GM21529 (cell line): ENCODE measurements around the gene RPSA.
"Not testable (repeated sequence)": the region's sequence is repeated elsewhere in the genome, so short reads cannot be mapped to it uniquely, and the experiment has no call there.

Experiments used
- ATAC-seq: cut with Tn5 transposase; IDR thresholded peaks from one replicate; pipeline ENCODE4 v1.9.1; 2021; ENCODE audit not compliant: unreplicated experiment

Gene RPSA

GRCh38 chr3:39453134-39453533, 46.6 kb downstream of the RPSA start:
- ATAC-seq = peak; percentile 52

DNA sequence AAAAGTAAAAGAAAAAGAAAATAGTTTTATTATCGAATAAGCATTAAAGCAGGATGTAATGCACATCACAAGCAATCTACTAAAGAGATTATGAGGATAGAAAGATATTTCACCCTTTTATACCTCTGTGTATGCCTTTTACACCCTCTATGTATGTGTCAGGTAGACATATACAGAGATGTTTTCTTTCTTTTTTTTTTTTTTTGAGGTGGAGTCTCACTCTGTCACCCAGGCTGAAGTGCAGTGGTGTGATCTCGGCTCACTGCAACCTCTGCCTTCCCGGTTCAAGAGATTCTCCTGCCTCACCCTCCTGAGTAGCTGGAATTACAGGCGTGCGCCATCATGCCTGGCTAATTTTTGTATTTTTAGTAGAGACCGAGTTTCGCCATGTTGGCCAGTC, 47.4 kb downstream of the RPSA start:
- ATAC-seq = not testable (repeated sequence)

DNA sequence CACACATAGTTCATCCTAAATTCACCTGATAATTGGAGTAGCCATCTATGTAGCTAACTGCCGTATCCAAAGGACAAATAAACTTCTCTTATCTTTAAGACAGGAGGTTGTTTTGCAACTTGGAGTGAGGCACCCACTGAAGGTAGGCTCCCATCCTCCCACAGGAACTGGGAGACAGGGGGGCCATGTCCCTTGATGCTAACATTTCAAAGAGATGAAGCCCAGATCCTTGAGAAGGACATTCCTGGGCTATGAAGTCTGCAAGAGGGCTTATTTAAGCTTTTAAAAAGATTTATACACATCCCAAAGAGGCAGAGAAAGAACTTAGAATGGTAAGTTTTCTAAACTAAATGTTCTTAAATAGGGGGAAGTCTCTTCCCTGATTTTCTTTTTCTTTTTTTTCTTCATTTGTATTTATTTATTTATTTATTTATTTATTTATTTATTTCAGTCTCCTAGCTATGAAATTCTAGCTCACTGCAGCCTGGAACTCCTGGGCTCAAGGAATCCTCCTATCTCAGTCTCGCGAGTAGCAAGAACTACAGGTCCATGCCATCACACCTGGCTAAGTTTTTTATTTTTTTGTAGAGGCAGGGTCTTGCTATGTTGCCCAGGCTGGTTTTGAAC, 48.2 kb downstream of the RPSA start:
- no peak for ATAC-seq

DNA sequence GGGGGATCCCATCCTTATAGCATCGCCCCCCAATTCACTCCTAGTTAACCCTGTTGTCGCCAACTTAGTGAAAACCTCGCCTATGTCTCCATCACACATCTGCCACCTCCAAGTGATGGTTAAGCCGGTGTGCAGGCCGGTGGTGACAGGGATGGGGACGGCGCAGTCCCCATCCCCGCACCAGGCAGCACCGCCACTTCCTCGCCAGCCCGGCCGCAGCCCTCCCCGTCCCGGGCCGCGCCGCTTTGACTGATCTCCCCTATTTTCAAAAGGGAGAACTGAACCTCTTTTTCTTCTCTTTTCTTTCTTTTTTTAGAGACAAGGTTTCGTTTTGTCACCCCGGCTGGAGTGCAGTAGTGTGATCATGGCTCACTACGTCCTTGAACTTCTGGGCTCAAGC, 49.6 kb downstream of the RPSA start:
- ATAC-seq = no peak

DNA sequence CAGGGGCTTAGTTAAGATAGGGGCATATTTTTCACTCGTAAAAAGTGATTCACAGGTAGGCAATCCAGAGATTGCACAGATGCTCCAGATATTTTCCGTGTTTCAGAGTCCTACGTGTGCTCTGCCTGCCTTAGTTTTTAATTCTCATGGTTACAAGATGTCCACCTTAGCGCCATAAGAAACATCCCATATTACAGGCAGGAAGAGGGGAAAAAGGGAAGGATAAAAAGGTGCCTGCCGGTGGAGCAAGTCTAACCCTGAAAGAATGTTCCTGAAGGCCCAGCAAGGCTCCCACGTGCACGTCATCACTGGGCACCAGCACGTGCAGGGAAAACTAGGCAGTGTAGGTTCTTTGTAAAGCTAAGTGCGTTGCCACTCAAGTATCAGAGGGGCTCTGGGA, 50.8 kb downstream of the RPSA start:
- no peak for ATAC-seq

DNA sequence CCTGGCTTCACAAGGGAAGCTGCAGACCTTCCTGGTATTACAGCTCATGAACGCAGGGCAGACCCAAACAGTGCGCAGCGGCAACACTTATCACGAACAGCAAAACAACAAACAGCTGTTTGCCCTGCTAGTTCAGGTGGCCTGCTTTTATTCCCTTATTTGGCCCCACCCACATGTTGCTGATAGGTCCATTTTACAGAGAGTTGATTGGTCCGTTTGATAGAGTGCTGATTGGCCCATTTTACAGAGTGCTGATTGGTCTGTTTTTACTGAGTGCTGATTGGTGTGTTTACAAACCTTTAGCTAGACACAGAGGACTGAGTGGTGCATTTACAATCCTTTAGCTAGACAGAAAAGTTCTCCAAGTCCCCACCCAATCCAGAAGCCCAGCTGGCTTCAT, 52.1 kb downstream of the RPSA start:
- not testable (repeated sequence) for ATAC-seq

DNA sequence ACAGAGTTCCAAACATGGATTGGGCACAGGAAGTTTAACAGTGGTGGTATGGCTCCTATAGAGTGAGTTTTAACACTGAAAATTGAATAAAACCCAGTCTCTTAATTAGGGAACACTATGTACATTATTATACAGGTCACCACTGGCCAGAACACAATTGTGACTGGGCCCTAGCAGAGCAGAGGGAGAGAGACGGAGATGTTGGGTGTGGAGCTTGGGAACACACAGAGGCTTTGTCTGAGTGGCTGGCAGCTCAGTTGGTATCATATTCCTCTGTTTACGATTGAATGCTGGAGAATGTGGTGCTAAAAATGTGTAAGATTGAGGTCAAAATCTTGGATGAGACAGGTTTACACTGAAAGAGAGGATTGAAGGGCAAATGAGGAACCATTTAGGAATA, 54.2 kb downstream of the RPSA start:
- ATAC-seq = no peak
